Smooth muscle cell (in vitro differentiated cells): Measurements from ENCODE around the gene UXS1. TPM values are rescaled to one million over a fixed set of nuclear protein-coding genes. Genes with fewer than 3 reads are reported as not detected.

Source experiments
- DNase-seq: peaks from one replicate; lab custom pipeline; 2025; ENCODE audit not compliant: unreplicated experiment; lab: John Stamatoyannopoulos, UW
- H2AFZ ChIP-seq: fragments of 200-600 bp; sonication (generic); 2 replicates; pipeline ENCODE4 v1.6.0; 2016; ENCODE audit warnings: antibody characterized with exemption, low read depth, mild to moderate bottlenecking
- H3F3A ChIP-seq: fragments of 200-600 bp; sonication (generic); 2 replicates; pipeline ENCODE4 v1.6.0; 2017; ENCODE audit warnings: antibody characterized with exemption, low read depth
- H3K27ac ChIP-seq: fragments of 200-600 bp; sonication (generic); 2 replicates; pipeline ENCODE4 v1.5.1; 2016; ENCODE audit warnings: low read depth, mild to moderate bottlenecking
- H3K27me3 ChIP-seq: fragments of 200-600 bp; sonication (generic); 2 replicates; pipeline ENCODE4 v1.6.1; 2016; ENCODE audit warnings: low read depth, mild to moderate bottlenecking
- H3K36me3 ChIP-seq: fragments of 200-600 bp; sonication (generic); 2 replicates; pipeline ENCODE4 v1.5.1; 2016; ENCODE audit warnings: low read depth
- H3K4me1 ChIP-seq: fragments of 200-600 bp; sonication (generic); 2 replicates; pipeline ENCODE4 v1.5.1; 2016; ENCODE audit warnings: low read depth
- H3K4me2 ChIP-seq: fragments of 200-600 bp; sonication (generic); 2 replicates; pipeline ENCODE4 v1.6.0; 2016; ENCODE audit warnings: mild to moderate bottlenecking
- H3K4me3 ChIP-seq: fragments of 200-600 bp; sonication (generic); 2 replicates; pipeline ENCODE4 v1.5.1; 2016; ENCODE audit warnings: mild to moderate bottlenecking
- H3K79me2 ChIP-seq: fragments of 200-600 bp; sonication (generic); 2 replicates; pipeline ENCODE4 v1.6.0; 2016; ENCODE audit warnings: low read depth, mild to moderate bottlenecking
- H3K9ac ChIP-seq: fragments of 200-600 bp; sonication (generic); 2 replicates; pipeline ENCODE4 v1.6.0; 2016; ENCODE audit warnings: low read depth
- H3K9me3 ChIP-seq: fragments of 200-600 bp; sonication (generic); replicated peaks from 2 replicates; pipeline ENCODE4 v1.5.1; 2016; ENCODE audit warnings: low read depth
- H4K20me1 ChIP-seq: fragments of 200-600 bp; sonication (generic); 2 replicates; pipeline ENCODE4 v1.6.0; 2016; ENCODE audit warnings: low read depth
- WGBS: methylation state at CpG from one replicate; pipeline ENCODE4 v1.1.7; 2016; ENCODE audit warnings: low lambda C conversion rate; 5-methylcytosine and 5-hydroxymethylcytosine counted together
- polyA plus RNA-seq: library from polyadenylated mRNA; unstranded; fragments of >200 nt; fragmentation: Nextera tagmentation; extraction: Ambion mirVana; gene quantifications from 2 replicates; pipeline ENCODE4 v1.2.1, GENCODE V29; 2016
- total RNA-seq: library from RNA; depleted of rRNA; stranded (reverse); fragments of >200 nt; gene quantifications from 2 replicates; pipeline ENCODE4 v1.2.3, GENCODE V29; 2014
- TF ChIP-seq, protein P1 (sequence below): fragments of 200-600 bp; sonication (generic); IDR thresholded peaks from 2 replicates; pipeline ENCODE4 v1.5.1; 2017; ENCODE audit warnings: borderline replicate concordance, mild to moderate bottlenecking, antibody characterized with exemption; ENCODE audit not compliant: insufficient read depth, poor library complexity, severe bottlenecking

The UXS1 gene
- total and polyA plus RNA-seq, 2 experiments from 2014 or later, result 22.2 to 33.5 TPM

DNA sequence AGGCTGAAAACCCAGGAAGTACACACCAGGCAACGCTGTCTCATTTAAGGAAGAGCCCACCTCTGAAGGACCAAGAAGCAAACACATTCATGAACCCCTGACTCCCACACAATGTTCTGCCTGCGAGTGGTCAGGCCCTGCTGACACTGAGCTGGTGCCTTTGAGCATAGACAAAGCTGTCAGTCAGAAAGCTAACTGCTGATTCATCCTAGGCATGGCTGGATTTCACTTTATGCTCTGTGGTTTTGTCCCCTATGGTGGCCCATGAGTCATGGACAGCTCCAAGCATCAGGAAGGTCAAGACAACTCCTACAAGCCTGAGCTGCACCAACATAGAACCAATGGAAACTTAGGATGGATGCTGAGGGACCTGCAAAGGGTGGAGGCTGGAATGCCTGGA, 78.9 kb downstream of the UXS1 start:
- no peak overlapping the region for H2AFZ ChIP-seq
- WGBS, result 34% methylated on average over 2 of the region's 2 CpGs
- TF ChIP-seq, protein P1, sequence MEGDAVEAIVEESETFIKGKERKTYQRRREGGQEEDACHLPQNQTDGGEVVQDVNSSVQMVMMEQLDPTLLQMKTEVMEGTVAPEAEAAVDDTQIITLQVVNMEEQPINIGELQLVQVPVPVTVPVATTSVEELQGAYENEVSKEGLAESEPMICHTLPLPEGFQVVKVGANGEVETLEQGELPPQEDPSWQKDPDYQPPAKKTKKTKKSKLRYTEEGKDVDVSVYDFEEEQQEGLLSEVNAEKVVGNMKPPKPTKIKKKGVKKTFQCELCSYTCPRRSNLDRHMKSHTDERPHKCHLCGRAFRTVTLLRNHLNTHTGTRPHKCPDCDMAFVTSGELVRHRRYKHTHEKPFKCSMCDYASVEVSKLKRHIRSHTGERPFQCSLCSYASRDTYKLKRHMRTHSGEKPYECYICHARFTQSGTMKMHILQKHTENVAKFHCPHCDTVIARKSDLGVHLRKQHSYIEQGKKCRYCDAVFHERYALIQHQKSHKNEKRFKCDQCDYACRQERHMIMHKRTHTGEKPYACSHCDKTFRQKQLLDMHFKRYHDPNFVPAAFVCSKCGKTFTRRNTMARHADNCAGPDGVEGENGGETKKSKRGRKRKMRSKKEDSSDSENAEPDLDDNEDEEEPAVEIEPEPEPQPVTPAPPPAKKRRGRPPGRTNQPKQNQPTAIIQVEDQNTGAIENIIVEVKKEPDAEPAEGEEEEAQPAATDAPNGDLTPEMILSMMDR, result no peak
- H3F3A ChIP-seq, result no peaks in the 10 kb centered on the region
- no peaks in the 10 kb centered on the region for H3K79me2 ChIP-seq
- no peaks in the 10 kb centered on the region for H3K27me3 ChIP-seq
- H3K27ac ChIP-seq, result no peak overlapping the region
- H3K4me1 ChIP-seq, result peaks cover 4% of the 10 kb centered on the region
- no peak for DNase-seq
- no peak overlapping the region for H3K9ac ChIP-seq
- peaks cover 39% of the 10 kb centered on the region for H4K20me1 ChIP-seq
- H3K36me3 ChIP-seq, result no peaks in the 10 kb centered on the region
- H3K4me3 ChIP-seq, result no peak overlapping the region
- H3K9me3 ChIP-seq, result no peaks in the 10 kb centered on the region
- no peak overlapping the region for H3K4me2 ChIP-seq

DNA sequence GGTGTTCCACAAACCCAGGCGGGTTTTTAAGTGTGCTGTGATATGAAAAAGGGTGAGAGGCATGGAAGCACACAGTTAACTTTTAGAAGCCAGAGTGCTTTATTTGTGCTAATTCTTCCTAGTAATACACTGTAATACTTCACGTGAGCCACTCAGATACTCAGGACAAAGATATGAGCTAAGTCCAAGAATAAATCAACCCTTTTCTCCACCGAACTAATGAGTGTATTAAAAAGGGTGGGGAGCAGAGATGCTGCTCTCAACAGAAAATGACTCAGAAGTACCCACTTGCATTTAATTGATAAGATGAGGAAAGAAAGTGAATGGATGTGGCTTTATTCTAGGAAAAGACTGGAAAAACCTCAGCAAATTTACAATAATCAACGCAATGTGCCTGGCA, 79.9 kb downstream of the UXS1 start:
- Histone ChIP-seq H4K20me1 (peaks cover 35% of the 10 kb centered on the region), H3F3A (no peaks in the 10 kb centered on the region), H3K4me1 (peaks cover 4% of the 10 kb centered on the region), H3K4me2 (no peak overlapping the region), H3K9ac (no peak overlapping the region), H3K36me3 (no peaks in the 10 kb centered on the region), H3K9me3 (no peaks in the 10 kb centered on the region), H3K79me2 (no peaks in the 10 kb centered on the region), H2AFZ (no peak overlapping the region), H3K4me3 (no peak overlapping the region), H3K27me3 (no peaks in the 10 kb centered on the region), H3K27ac (no peak overlapping the region)
- DNase-seq, result no peak
- TF ChIP-seq, protein P1, result no peak
- 98% methylated on average over 4 of the region's 4 CpGs for WGBS

- no peaks in the 10 kb centered on the region for H3K79me2 ChIP-seq
- DNase-seq, result no peak
- H4K20me1 ChIP-seq, result peaks cover 32% of the 10 kb centered on the region
- peaks cover under 1% of the 10 kb centered on the region for H3K4me1 ChIP-seq
- H3K36me3 ChIP-seq, result no peaks in the 10 kb centered on the region
- H3K9me3 ChIP-seq, result no peaks in the 10 kb centered on the region
- no peaks in the 10 kb centered on the region for H3F3A ChIP-seq
- no peaks in the 10 kb centered on the region for H3K27me3 ChIP-seq
- 97% methylated on average over 13 of the region's 13 CpGs for WGBS
- H3K4me3 ChIP-seq, result no peak overlapping the region
- H2AFZ ChIP-seq, result no peak overlapping the region
- no peak overlapping the region for H3K27ac ChIP-seq
- no peak overlapping the region for H3K4me2 ChIP-seq
- TF ChIP-seq, protein P1, result no peak
- H3K9ac ChIP-seq, result no peak overlapping the region
Observed at GRCh38 chr2:106113361-106113966, 80.6 kb downstream of the UXS1 start.
